Right cardiac atrium (tissue), 5 donors: ENCODE data around the gene OR56A5. TPM values are rescaled to one million over a fixed set of nuclear protein-coding genes. Genes with fewer than 3 reads are reported as not detected.

Source experiments
- ATAC-seq, 2 donors: fragments of 200-7000 bp; cut with Tn5 transposase; one replicate each; pipeline versions ENCODE4 v1.8.0 to v1.9.1; 2020; ENCODE audit warnings: moderate library complexity in 2 of 2, mild to moderate bottlenecking in 1 of 2
- DNase-seq, 3 donors: peaks; one replicate each; pipeline ENCODE4 v3.0.0-alpha.2; 2020
- H3K27ac ChIP-seq: one replicate; pipeline ENCODE4 v1.5.1; 2013; ENCODE audit warnings: mild to moderate bottlenecking, low read length, control low read depth, moderate library complexity
- H3K27me3 ChIP-seq: one replicate; pipeline ENCODE4 v1.6.1; 2013; ENCODE audit not compliant: control insufficient read depth, insufficient read depth
- H3K4me1 ChIP-seq: one replicate; pipeline ENCODE4 v1.6.1; 2013; ENCODE audit warnings: low read length; ENCODE audit not compliant: control insufficient read depth, insufficient read depth
- H3K4me3 ChIP-seq: one replicate; pipeline ENCODE4 v1.5.1; 2013; ENCODE audit warnings: low read length, control low read depth
- H3K9me3 ChIP-seq: one replicate; pipeline ENCODE4 v1.6.1; 2013; ENCODE audit warnings: low read length; ENCODE audit not compliant: control insufficient read depth
- WGBS: extraction: QIAGEN DNeasy Blood & Tissue Kit; methylation state at CpG from one replicate; pipeline ENCODE4 v1.1.7; 2013; 5-methylcytosine and 5-hydroxymethylcytosine counted together
- intact Hi-C, 4 donors: fragments of 100-400 bp; cut with DNase I; formaldehyde crosslinking; loops; one replicate each; pipeline versions ENCODE4 v1.11.0 to v1.14.0; 2022 to 2023
- long read RNA-seq, 4 donors: library from polyadenylated mRNA; unstranded; transcript quantifications; one replicate each; pipeline ENCODE4 v2.0.0, GENCODE V29; 2020 to 2021
- polyA plus RNA-seq: library from polyadenylated mRNA; stranded (reverse); fragments of 200-250 nt; gene quantifications from one replicate; pipeline ENCODE4 v1.2.3, GENCODE V29; 2013
- total RNA-seq, 4 donors: library from RNA; stranded (reverse); fragmentation: NEBNext Ultra II Directional; extraction: Animal tissue kit (Norgen Biotek cat#: 25700); gene quantifications; one replicate each; pipeline ENCODE4 v1.2.1, GENCODE V29; 2021
- donor health status: healthy with polysubstance abuse.
- donor health status: DM: no; HTN: yes; CAD: no.
- donor health status: DM: no; HTN: no; CAD: no.
- donor health status: DM: no; HTN: yes; CAD: no; lungs with severe emphysema.
- donor health status: DM: yes; HTN: yes; CAD: no.

The OR56A5 gene
- total RNA-seq (not detected), polyA plus RNA-seq (not detected)
- long read RNA-seq, donor 1 = 0 reads
- long read RNA-seq, donor 2 = 0 reads
- long read RNA-seq, donor 3 = 0 reads
- long read RNA-seq, donor 4 = 0 reads

- Histone ChIP-seq H3K4me3 (no peak within 1 kb of the TSS), H3K27ac (no peak within 1 kb of the TSS), H3K9me3 (peaks cover 3% of the 10 kb centered on the region), H3K27me3 (no peaks in the 10 kb centered on the region), H3K4me1 (no peaks in the 10 kb centered on the region)
- ATAC-seq (no peak), DNase-seq (no peak)
- intact Hi-C loops = no loop called here
These were observed at the start of gene OR56A5 for GRCh38 chr11:5968394-5968793. Gene OR56A5 (minus strand): TSS chr11:5968494. CDS start chr11:5968494, 0 bp downstream.

- intact Hi-C loops = no loop called here
- ATAC-seq = no peak
- no peaks in the 10 kb centered on the region for H3K27me3 ChIP-seq
- no peak overlapping the region for H3K4me3 ChIP-seq
- DNase-seq = no peak
- 69% methylated on average over 3 of the region's 3 CpGs for WGBS
- no peaks in the 10 kb centered on the region for H3K9me3 ChIP-seq
- no peaks in the 10 kb centered on the region for H3K4me1 ChIP-seq
- no peak overlapping the region for H3K27ac ChIP-seq
These were observed 44.7 kb upstream of the OR56A5 start for GRCh38 chr11:6013042-6013441.

- no peaks in the 10 kb centered on the region for H3K9me3 ChIP-seq
- DNase-seq = no peak
- ATAC-seq = no peak
- H3K4me3 ChIP-seq = no peak overlapping the region
- intact Hi-C loops = no loop called here
- no peaks in the 10 kb centered on the region for H3K4me1 ChIP-seq
- H3K27ac ChIP-seq = no peak overlapping the region
- 73% methylated on average over 4 of the region's 4 CpGs for WGBS
- peaks cover 3% of the 10 kb centered on the region for H3K27me3 ChIP-seq
These were observed 43.9 kb upstream of the OR56A5 start for GRCh38 chr11:6012035-6012668.

GRCh38 chr11:6006846-6007245, 38.6 kb upstream of the OR56A5 start, which contains the start of gene OR56A4:
Gene OR56A4 (minus strand): TSS chr11:6006946. CDS start chr11:6002992, 3,954 bp downstream.
- intact Hi-C loops = no loop called here
- ATAC-seq (no peak), DNase-seq (no peak)
- H3K4me3 ChIP-seq = no peak within 1 kb of the TSS
- H3K4me1 ChIP-seq = no peaks in the 10 kb centered on the region
- peaks cover 3% of the 10 kb centered on the region for H3K27me3 ChIP-seq
- no peaks in the 10 kb centered on the region for H3K9me3 ChIP-seq
- H3K27ac ChIP-seq = no peak within 1 kb of the TSS

- ATAC-seq = no peak
- Histone ChIP-seq H3K9me3 (no peaks in the 10 kb centered on the region), H3K27me3 (peaks cover 3% of the 10 kb centered on the region), H3K4me1 (no peaks in the 10 kb centered on the region), H3K27ac (no peak overlapping the region), H3K4me3 (no peak overlapping the region)
- DNase-seq = no peak
- intact Hi-C loops = no loop called here
These were observed 38.1 kb upstream of the OR56A5 start for GRCh38 chr11:6006395-6006794.

- Histone ChIP-seq H3K27ac (no peak overlapping the region), H3K27me3 (no peaks in the 10 kb centered on the region), H3K4me3 (no peak overlapping the region), H3K9me3 (no peaks in the 10 kb centered on the region), H3K4me1 (no peaks in the 10 kb centered on the region)
- WGBS = 51% methylated on average over 7 of the region's 7 CpGs
- intact Hi-C loops = no loop called here
- ATAC-seq (no peak), DNase-seq (no peak)
These were observed 34.0 kb upstream of the OR56A5 start for GRCh38 chr11:6002202-6002699.

GRCh38 chr11:5994791-5995190, 26.5 kb upstream of the OR56A5 start:
- H3K27me3 ChIP-seq = no peaks in the 10 kb centered on the region
- H3K4me1 ChIP-seq = no peaks in the 10 kb centered on the region
- H3K4me3 ChIP-seq = no peak overlapping the region
- no peaks in the 10 kb centered on the region for H3K9me3 ChIP-seq
- no peak overlapping the region for H3K27ac ChIP-seq
- WGBS = 88% methylated on average over 14 of the region's 14 CpGs
- intact Hi-C loops = no loop called here
- ATAC-seq (no peak), DNase-seq (peak in 1 of 3 donors; percentile 41)

- ATAC-seq = no peak
- 60% methylated on average over 3 of the region's 3 CpGs for WGBS
- H3K4me1 ChIP-seq = no peaks in the 10 kb centered on the region
- DNase-seq = no peak
- no peak overlapping the region for H3K27ac ChIP-seq
- intact Hi-C loops = no loop called here
- no peaks in the 10 kb centered on the region for H3K9me3 ChIP-seq
- no peak overlapping the region for H3K4me3 ChIP-seq
- H3K27me3 ChIP-seq = no peaks in the 10 kb centered on the region
These were observed 24.4 kb upstream of the OR56A5 start for GRCh38 chr11:5992604-5993251.

GRCh38 chr11:5992150-5992549, 23.9 kb upstream of the OR56A5 start:
- intact Hi-C loops = no loop called here
- no peak overlapping the region for H3K27ac ChIP-seq
- DNase-seq (no peak), ATAC-seq (peak in 1 of 2 donors; percentile 80)
- no peaks in the 10 kb centered on the region for H3K4me1 ChIP-seq
- H3K27me3 ChIP-seq = no peaks in the 10 kb centered on the region
- H3K4me3 ChIP-seq = no peak overlapping the region
- WGBS = 61% methylated on average over 3 of the region's 3 CpGs
- no peaks in the 10 kb centered on the region for H3K9me3 ChIP-seq

GRCh38 chr11:5989203-5989602, 20.9 kb upstream of the OR56A5 start:
- intact Hi-C loops = no loop called here
- ATAC-seq = no peak
- Histone ChIP-seq H3K9me3 (no peaks in the 10 kb centered on the region), H3K27me3 (no peaks in the 10 kb centered on the region), H3K4me3 (no peak overlapping the region), H3K4me1 (no peaks in the 10 kb centered on the region), H3K27ac (no peak overlapping the region)
- DNase-seq = no peak
- 87% methylated on average over 4 of the region's 4 CpGs for WGBS

- Histone ChIP-seq H3K27me3 (no peaks in the 10 kb centered on the region), H3K27ac (no peak within 1 kb of the TSS), H3K4me1 (no peaks in the 10 kb centered on the region), H3K4me3 (no peak within 1 kb of the TSS), H3K9me3 (no peaks in the 10 kb centered on the region)
- WGBS = 52% methylated on average over 1 of the region's 1 CpG
- ATAC-seq (no peak), DNase-seq (no peak)
- intact Hi-C loops = no loop called here
These were observed 18.6 kb upstream of the OR56A5 start, which contains the start of gene OR52L1 for GRCh38 chr11:5986885-5987284. Gene OR52L1 (minus strand): TSS chr11:5986985. CDS start chr11:5986930, 55 bp downstream.
